Midbrain (tissue), 1 donor: ENCODE data around the gene CACNG1.

Experiments used
- DNase-seq: peaks from one replicate; lab custom pipeline; 2025; lab: John Stamatoyannopoulos, UW

CACNG1 gene

GRCh38 chr17:67044016-67044772, at the start of gene CACNG1:
Gene CACNG1, plus strand, starts transcription at chr17:67044554. Its CDS starts 107 bp downstream, at chr17:67044661.
- DNase-seq, result no peak

- DNase-seq, result no peak
These were observed 49.3 kb upstream of the CACNG1 start for GRCh38 chr17:66994930-66995535.

GRCh38 chr17:66995944-66996343, 48.4 kb upstream of the CACNG1 start:
- DNase-seq, result no peak

- DNase-seq, result no peak
These were observed 47.4 kb upstream of the CACNG1 start for GRCh38 chr17:66996926-66997325.

GRCh38 chr17:67003231-67003630, 41.1 kb upstream of the CACNG1 start:
- DNase-seq, result no peak

- no peak for DNase-seq
These were observed 40.2 kb upstream of the CACNG1 start for GRCh38 chr17:67004181-67004580.

GRCh38 chr17:67007266-67007665, 37.1 kb upstream of the CACNG1 start:
- DNase-seq, result no peak

- no peak for DNase-seq
These were observed 36.3 kb upstream of the CACNG1 start for GRCh38 chr17:67008101-67008500.

- no peak for DNase-seq
These were observed 32.7 kb upstream of the CACNG1 start for GRCh38 chr17:67011527-67012175.

- DNase-seq, result no peak
These were observed 30.5 kb upstream of the CACNG1 start for GRCh38 chr17:67013891-67014290.

GRCh38 chr17:67015001-67015400, 29.4 kb upstream of the CACNG1 start:
- DNase-seq, result no peak

GRCh38 chr17:67016039-67016762, 28.2 kb upstream of the CACNG1 start:
- no peak for DNase-seq

GRCh38 chr17:67017910-67018309, 26.4 kb upstream of the CACNG1 start:
- DNase-seq, result no peak

- DNase-seq, result no peak
These were observed 25.6 kb upstream of the CACNG1 start for GRCh38 chr17:67018471-67019434.

- DNase-seq, result no peak
These were observed 24.5 kb upstream of the CACNG1 start for GRCh38 chr17:67019809-67020208.

GRCh38 chr17:67020293-67020766, 24.0 kb upstream of the CACNG1 start:
- no peak for DNase-seq

GRCh38 chr17:67021196-67021595, 23.2 kb upstream of the CACNG1 start:
- DNase-seq, result no peak

GRCh38 chr17:67021743-67022450, 22.5 kb upstream of the CACNG1 start:
- no peak for DNase-seq

- DNase-seq, result no peak
These were observed 21.9 kb upstream of the CACNG1 start for GRCh38 chr17:67022451-67022810.

- DNase-seq, result no peak
These were observed 19.6 kb upstream of the CACNG1 start for GRCh38 chr17:67024736-67025135.
